HepG2 (cell line): ENCODE data around the gene CARD9. TPM values are rescaled to one million over a fixed set of nuclear protein-coding genes. Genes with fewer than 3 reads are reported as not detected.

ENCODE experiments used
- CC2D1A ChIP-seq: sonication (generic); formaldehyde crosslinking; IDR thresholded peaks from 2 replicates; pipeline ENCODE4 v1.8.1; 2023; ENCODE audit warnings: mild to moderate bottlenecking, missing genetic modification reagents
- DNMT1 ChIP-seq: sonication (generic); formaldehyde crosslinking; IDR thresholded peaks from 2 replicates; pipeline ENCODE4 v1.5.1; 2020; ENCODE audit warnings: mild to moderate bottlenecking, missing genetic modification reagents
- GTF3A ChIP-seq: sonication (generic); formaldehyde crosslinking; conservative IDR thresholded peaks from 2 replicates; pipeline ENCODE4 v1.4.0; 2020; ENCODE audit warnings: mild to moderate bottlenecking, missing genetic modification reagents
- HMG20B ChIP-seq: conservative IDR thresholded peaks from 2 replicates; pipeline ENCODE4 v1.6.1; 2016; ENCODE audit warnings: missing genetic modification reagents, missing compliant biosample characterization
- KDM5A ChIP-seq: fragments of 200-600 bp; sonication (generic); IDR thresholded peaks from 2 replicates; pipeline ENCODE4 v1.7.0; 2018; ENCODE audit warnings: antibody characterized with exemption, mild to moderate bottlenecking, low read length, borderline replicate concordance
- LRRFIP1 ChIP-seq: sonication (generic); formaldehyde crosslinking; conservative IDR thresholded peaks from 2 replicates; pipeline ENCODE4 v1.4.0; 2020; ENCODE audit warnings: missing genetic modification reagents
- NFIC ChIP-seq: IDR thresholded peaks from 2 replicates; pipeline ENCODE4 v1.6.1; 2012; ENCODE audit warnings: mild to moderate bottlenecking, low read length, inconsistent platforms
- RFX1 ChIP-seq: fragments of 450-650 bp; IDR thresholded peaks from 2 replicates; pipeline ENCODE4 v1.6.1; 2017
- THRA ChIP-seq: sonication (generic); formaldehyde crosslinking; IDR thresholded peaks from 2 replicates; pipeline ENCODE4 v1.4.0; 2020; ENCODE audit warnings: missing genetic modification reagents, borderline replicate concordance
- TOPORS ChIP-seq: sonication (generic); formaldehyde crosslinking; IDR thresholded peaks from 2 replicates; pipeline ENCODE4 v1.8.0; 2023; ENCODE audit warnings: mild to moderate bottlenecking, missing genetic modification reagents
- ZBTB37 ChIP-seq: sonication (generic); formaldehyde crosslinking; IDR thresholded peaks from 2 replicates; pipeline ENCODE4 v1.4.0; 2020; ENCODE audit warnings: mild to moderate bottlenecking, missing genetic modification reagents
- ZNF143 ChIP-seq: sonication (generic); formaldehyde crosslinking; IDR thresholded peaks from 2 replicates; pipeline ENCODE4 v1.4.0; 2020; ENCODE audit warnings: missing genetic modification reagents
- ZNF468 ChIP-seq: sonication (generic); formaldehyde crosslinking; IDR thresholded peaks from 2 replicates; pipeline ENCODE4 v1.8.0; 2022; ENCODE audit warnings: mild to moderate bottlenecking, moderate library complexity, missing genetic modification reagents
- ZNF800 ChIP-seq: sonication (generic); formaldehyde crosslinking; IDR thresholded peaks from 2 replicates; pipeline ENCODE4 v1.4.0; 2020; ENCODE audit warnings: missing genetic modification reagents
- ZSCAN20 ChIP-seq: sonication (generic); formaldehyde crosslinking; IDR thresholded peaks from 2 replicates; pipeline ENCODE4 v1.4.0; 2020; ENCODE audit warnings: missing genetic modification reagents, mild to moderate bottlenecking, borderline replicate concordance
- ZSCAN9 ChIP-seq: IDR thresholded peaks from 2 replicates; pipeline ENCODE4 v1.6.1; 2016; ENCODE audit warnings: borderline replicate concordance
- polyA plus RNA-seq, 8 experiments: library from polyadenylated mRNA; depleted of rRNA in 3 of 8; stranded (reverse) in 7 of 8; unstranded in 1 of 8; fragments of >200 nt; fragmentation: Illumina TruSeq in 4 of 8; extraction: Trizol in 4 of 8; gene quantifications; 2 replicates each; pipeline versions ENCODE4 v1.2.1 to v1.2.3, GENCODE V29; 2011 to 2016; ENCODE audit warnings: low read depth in 4 of 8, missing spikeins in 1 of 8, mixed read lengths in 1 of 8; ENCODE audit not compliant: insufficient read depth in 1 of 8
- total RNA-seq, 5 experiments: library from RNA; depleted of rRNA; stranded (reverse); fragments of >200 nt; fragmentation: Illumina TruSeq; extraction: Trizol; gene quantifications; 2 replicates each; pipeline ENCODE4 v1.2.3, GENCODE V29; 2016; ENCODE audit warnings: low read depth in 1 of 5
- TF ChIP-seq, protein P1 (sequence below): sonication (generic); formaldehyde crosslinking; conservative IDR thresholded peaks from 2 replicates; pipeline ENCODE4 v1.4.0; 2020; ENCODE audit warnings: mild to moderate bottlenecking, missing genetic modification reagents, moderate library complexity
- TF ChIP-seq, protein P2 (sequence below): sonication (generic); formaldehyde crosslinking; IDR thresholded peaks from 2 replicates; pipeline ENCODE4 v1.5.0; 2020; ENCODE audit warnings: missing genetic modification reagents

The CARD9 gene
- total and polyA plus RNA-seq, 2 of the 13 experiments (the other 11 are each of a cell fraction or from before 2014, with no cell fraction given) = 3.3 to 7.4 TPM

- TF ChIP-seq THRA (CRISPR knock-in tag) = no peak; the same call in 1 of the 2 replicates
- TF ChIP-seq GTF3A (CRISPR knock-in tag) = no peak
- no peak for TF ChIP-seq DNMT1 (CRISPR knock-in tag)
- no peak for TF ChIP-seq ZNF468 (CRISPR knock-in tag)
- peak; percentile 48; the same call in 1 of the 2 replicates for TF ChIP-seq ZNF143 (CRISPR knock-in tag)
- TF ChIP-seq, protein P1, sequence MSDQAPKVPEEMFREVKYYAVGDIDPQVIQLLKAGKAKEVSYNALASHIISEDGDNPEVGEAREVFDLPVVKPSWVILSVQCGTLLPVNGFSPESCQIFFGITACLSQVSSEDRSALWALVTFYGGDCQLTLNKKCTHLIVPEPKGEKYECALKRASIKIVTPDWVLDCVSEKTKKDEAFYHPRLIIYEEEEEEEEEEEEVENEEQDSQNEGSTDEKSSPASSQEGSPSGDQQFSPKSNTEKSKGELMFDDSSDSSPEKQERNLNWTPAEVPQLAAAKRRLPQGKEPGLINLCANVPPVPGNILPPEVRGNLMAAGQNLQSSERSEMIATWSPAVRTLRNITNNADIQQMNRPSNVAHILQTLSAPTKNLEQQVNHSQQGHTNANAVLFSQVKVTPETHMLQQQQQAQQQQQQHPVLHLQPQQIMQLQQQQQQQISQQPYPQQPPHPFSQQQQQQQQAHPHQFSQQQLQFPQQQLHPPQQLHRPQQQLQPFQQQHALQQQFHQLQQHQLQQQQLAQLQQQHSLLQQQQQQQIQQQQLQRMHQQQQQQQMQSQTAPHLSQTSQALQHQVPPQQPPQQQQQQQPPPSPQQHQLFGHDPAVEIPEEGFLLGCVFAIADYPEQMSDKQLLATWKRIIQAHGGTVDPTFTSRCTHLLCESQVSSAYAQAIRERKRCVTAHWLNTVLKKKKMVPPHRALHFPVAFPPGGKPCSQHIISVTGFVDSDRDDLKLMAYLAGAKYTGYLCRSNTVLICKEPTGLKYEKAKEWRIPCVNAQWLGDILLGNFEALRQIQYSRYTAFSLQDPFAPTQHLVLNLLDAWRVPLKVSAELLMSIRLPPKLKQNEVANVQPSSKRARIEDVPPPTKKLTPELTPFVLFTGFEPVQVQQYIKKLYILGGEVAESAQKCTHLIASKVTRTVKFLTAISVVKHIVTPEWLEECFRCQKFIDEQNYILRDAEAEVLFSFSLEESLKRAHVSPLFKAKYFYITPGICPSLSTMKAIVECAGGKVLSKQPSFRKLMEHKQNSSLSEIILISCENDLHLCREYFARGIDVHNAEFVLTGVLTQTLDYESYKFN (CRISPR knock-in tag) = peak; percentile 8; the same call in 1 of the 2 replicates
- TF ChIP-seq NFIC = no peak
- TF ChIP-seq ZNF800 (CRISPR knock-in tag) = no peak
- TF ChIP-seq, protein P2, sequence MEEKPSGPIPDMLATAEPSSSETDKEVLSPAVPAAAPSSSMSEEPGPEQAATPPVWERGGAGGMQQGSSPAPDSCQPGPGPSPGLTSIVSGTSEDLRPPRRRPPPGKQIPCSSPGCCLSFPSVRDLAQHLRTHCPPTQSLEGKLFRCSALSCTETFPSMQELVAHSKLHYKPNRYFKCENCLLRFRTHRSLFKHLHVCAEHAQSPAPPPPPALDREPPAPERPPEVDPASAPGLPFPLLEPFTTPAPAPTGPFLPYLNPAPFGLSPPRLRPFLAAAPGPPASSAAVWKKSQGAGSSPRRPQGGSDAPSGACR (CRISPR knock-in tag) = no peak
- no peak for TF ChIP-seq CC2D1A (CRISPR knock-in tag)
- no peak for TF ChIP-seq RFX1
- TF ChIP-seq LRRFIP1 = no peak
- TF ChIP-seq ZSCAN9 = no peak
- TF ChIP-seq TOPORS (CRISPR knock-in tag) = no peak
- TF ChIP-seq ZSCAN20 (CRISPR knock-in tag) = no peak
- no peak for TF ChIP-seq KDM5A
- TF ChIP-seq HMG20B (CRISPR knock-in tag) = no peak
- no peak for TF ChIP-seq ZBTB37
Observed at GRCh38 chr9:136339173-136339957, 34.1 kb downstream of the CARD9 start (continued).
